Measurements from ENCODE around the gene DNAAF2. TPM values are rescaled to one million over a fixed set of nuclear protein-coding genes. Genes with fewer than 3 reads are reported as not detected.

The DNAAF2 gene
- total and polyA plus RNA-seq, 2 of the 13 experiments (the other 11 are each of a cell fraction or from before 2014, with no cell fraction given), result 6.1 to 13.6 TPM

- no peak for TF ChIP-seq ZNF484 (CRISPR knock-in tag; IDR thresholded peaks at IDR 0.05; ENCODE audit: borderline replicate concordance, low read depth)
- TF ChIP-seq STAG1 (CRISPR knock-in tag; IDR thresholded peaks at IDR 0.05), result peak; percentile 37
- peak; percentile 79 for TF ChIP-seq ZGPAT (CRISPR knock-in tag; IDR thresholded peaks at IDR 0.05)
- peak; percentile 43; the same call in 1 of the 2 replicates for TF ChIP-seq ZNF33B (CRISPR knock-in tag; IDR thresholded peaks at IDR 0.05)
- no peak for TF ChIP-seq GATAD2A (CRISPR knock-in tag; IDR thresholded peaks at IDR 0.05)
- TF ChIP-seq CCAR2 (optimal IDR thresholded peaks at IDR 0.05; ENCODE audit: low read depth, low read length), result no peak
- TF ChIP-seq ZNF12 (CRISPR knock-in tag; IDR thresholded peaks at IDR 0.05), result no peak
- TF ChIP-seq KLF12 (CRISPR knock-in tag; IDR thresholded peaks at IDR 0.05; ENCODE audit: borderline replicate concordance), result peak; percentile 59; the same call in 1 of the 2 replicates
- TF ChIP-seq ZNF207 (IDR thresholded peaks at IDR 0.05; ENCODE audit: borderline replicate concordance), result no peak
- no peak for TF ChIP-seq TIGD3 (CRISPR knock-in tag; IDR thresholded peaks at IDR 0.05; ENCODE audit: borderline replicate concordance)
- TF ChIP-seq ZNF609 (CRISPR knock-in tag; IDR thresholded peaks at IDR 0.05; ENCODE audit: borderline replicate concordance), result peak; percentile 1; the same call in 1 of the 2 replicates
- no peak for TF ChIP-seq ZNF678 (CRISPR knock-in tag; IDR thresholded peaks at IDR 0.05)
- TF ChIP-seq ZNF761 (CRISPR knock-in tag; conservative IDR thresholded peaks at IDR 0.05), result no peak; the same call in 1 of the 2 replicates
- no peak for TF ChIP-seq KDM1A (CRISPR knock-in tag; IDR thresholded peaks at IDR 0.05)
- TF ChIP-seq ZMAT3 (CRISPR knock-in tag; conservative IDR thresholded peaks at IDR 0.05), result peak; percentile 91
- TF ChIP-seq MATR3 (CRISPR knock-in tag; IDR thresholded peaks at IDR 0.05), result no peak
- TF ChIP-seq AHR (CRISPR knock-in tag; IDR thresholded peaks at IDR 0.05), result no peak
- no peak for TF ChIP-seq SOX13 (IDR thresholded peaks at IDR 0.05)
- TF ChIP-seq SOX13 (CRISPR knock-in tag; conservative IDR thresholded peaks at IDR 0.05 in 1 of 2, IDR thresholded peaks at IDR 0.05 in 1 of 2), result 0 out of 4 replicates have a peak, but pooled peaks of 1 of the 2 experiments have one; percentile 11
- no peak for TF ChIP-seq MED8 (CRISPR knock-in tag; IDR thresholded peaks at IDR 0.05; ENCODE audit: insufficient replicate concordance)
- no peak for TF ChIP-seq SUZ12 (IDR thresholded peaks at IDR 0.05; ENCODE audit: low read depth, low read length)
These were observed 14.6 kb downstream of the DNAAF2 start, which contains the start of the genes MGAT2 and RPL36AL (continued) for GRCh38 chr14:49620182-49621113.
